ENCODE measurements around the gene TBC1D23. TPM values are rescaled to one million over a fixed set of nuclear protein-coding genes. Genes with fewer than 3 reads are reported as not detected.
A peak's percentile ranks its signal among the peaks of the same experiment; 100 is the strongest.

Gene TBC1D23
- total and polyA plus RNA-seq, 9 of the 15 experiments (the other 6 are each of a cell fraction or from before 2014, with no cell fraction given) = 23.4 to 85.8 (median 43.7) TPM

GRCh38 chr3:100333970-100334487 is 73.2 kb downstream of the TBC1D23 start:
- TF ChIP-seq ZBTB40 (IDR thresholded peaks at IDR 0.05) = no peak
- no peak for TF ChIP-seq ZBTB40 (CRISPR knock-in tag; IDR thresholded peaks at IDR 0.05)
- TF ChIP-seq CREB1 (IDR thresholded peaks at IDR 0.05) = no peak
- TF ChIP-seq CREB1 (CRISPR knock-in tag; IDR thresholded peaks at IDR 0.05) = 0 out of 2 replicates have a peak, but pooled peaks have one; percentile 14
- in situ Hi-C loops (cut with MboI) (no loop called here), intact Hi-C loops (cut with micrococcal nuclease) (no loop called here)
- Histone ChIP-seq H3K4me2 (ENCODE audit: insufficient read depth, low read length) (peak overlapping the region; percentile 92), H3K9ac (ENCODE audit: insufficient read depth in 1 of 2, low read depth in 2 of 2, low read length in 2 of 2) (peak overlapping the region; percentile 82 to 93), H3K9me1 (ENCODE audit: control insufficient read depth, insufficient read depth, low read length) (no peaks in the 10 kb centered on the region), H2AFZ (ENCODE audit: low read depth, low read length) (peak overlapping the region; percentile 98), H3K27me3 (ENCODE audit: control insufficient read depth in 2 of 2, insufficient read depth in 2 of 2, low read length in 2 of 2) (no peaks in the 10 kb centered on the region), H3K27ac (ENCODE audit: extremely low read depth, low read depth, low read length) (peak overlapping the region; percentile 61; the same call in 2 of the 3 replicates), H3K79me2 (ENCODE audit: control insufficient read depth, insufficient read depth, low read length) (peaks cover 7% of the 10 kb centered on the region; the same call in 2 of the 3 replicates), H3K36me3 (ENCODE audit: control insufficient read depth, insufficient read depth, low read length) (no peaks in the 10 kb centered on the region), H3K4me1 (replicated peaks in 1 of 2; ENCODE audit: control insufficient read depth in 2 of 2, insufficient read depth in 2 of 2, low read length in 2 of 2) (peaks cover 9 to 14% of the 10 kb centered on the region in 2 experiments; a peak in 4 of 5 replicates), H3K9me3 (replicated peaks; ENCODE audit: control insufficient read depth, insufficient read depth, low read depth, low read length) (no peaks in the 10 kb centered on the region), H4K20me1 (replicated peaks; ENCODE audit: control insufficient read depth, insufficient read depth, low read length) (no peaks in the 10 kb centered on the region), H3K4me3 (peak overlapping the region; percentile 62)
- CTCF ChIA-PET (ENCODE audit: low intra/inter-chr PET ratio) = no interaction called here
- BruUV-seq (replicated peaks) = TSS peak; percentile 62
- DNase-seq (ENCODE audit: extremely low read depth in 1 of 4, low spot score in 3 of 4) = no peak
- FAIRE-seq = no peak
- 63% methylated on average over 11 of the region's 14 CpGs for WGBS (ENCODE audit: insufficient coverage, low coverage, missing lambda C conversion rate)
- ATAC-seq = no peak
- POLR2A ChIA-PET = interaction anchor here (1.4 to 2.4 kb wide), 3 partner anchors 15 to 68 kb away, joined by 3 to 6 read pairs (median 5); partner anchors contain the start of genes LNP1 and TOMM70

Data from K562 (cell line).